NCI-H2081 (cell line): ENCODE measurements around the gene BMPR1A.
"Not testable (repeated sequence)": the region's sequence is repeated elsewhere in the genome, so short reads cannot be mapped to it uniquely, and the experiment has no call there.

ENCODE experiments used
- DNase-seq, 2 experiments: peaks; one replicate each; lab custom pipeline; 2025; lab: John Stamatoyannopoulos, UW

BMPR1A gene

GRCh38 chr10:86888585-86889381 lies 132.4 kb downstream of the BMPR1A start:
- no peak for DNase-seq

DNA sequence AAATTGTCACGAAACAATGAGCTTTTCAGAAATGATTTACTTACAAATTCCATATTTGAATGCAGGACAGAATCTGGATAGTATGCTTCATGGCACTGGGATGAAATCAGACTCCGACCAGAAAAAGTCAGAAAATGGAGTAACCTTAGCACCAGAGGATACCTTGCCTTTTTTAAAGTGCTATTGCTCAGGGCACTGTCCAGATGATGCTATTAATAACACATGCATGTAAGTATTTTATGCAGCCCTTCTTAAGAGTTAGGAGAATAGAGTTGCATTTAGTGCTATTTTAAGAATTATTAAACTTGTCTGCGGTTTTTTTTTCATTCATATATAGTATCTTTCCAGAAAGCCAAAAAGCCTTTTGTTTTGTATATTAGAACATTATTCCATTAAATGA lies 133.6 kb downstream of the BMPR1A start:
- DNase-seq, result no peak

- no peak for DNase-seq
Observed at GRCh38 chr10:86898511-86898910, 142.1 kb downstream of the BMPR1A start.

- DNase-seq, result no peak
Observed at GRCh38 chr10:86899132-86899531, 142.7 kb downstream of the BMPR1A start.

DNA sequence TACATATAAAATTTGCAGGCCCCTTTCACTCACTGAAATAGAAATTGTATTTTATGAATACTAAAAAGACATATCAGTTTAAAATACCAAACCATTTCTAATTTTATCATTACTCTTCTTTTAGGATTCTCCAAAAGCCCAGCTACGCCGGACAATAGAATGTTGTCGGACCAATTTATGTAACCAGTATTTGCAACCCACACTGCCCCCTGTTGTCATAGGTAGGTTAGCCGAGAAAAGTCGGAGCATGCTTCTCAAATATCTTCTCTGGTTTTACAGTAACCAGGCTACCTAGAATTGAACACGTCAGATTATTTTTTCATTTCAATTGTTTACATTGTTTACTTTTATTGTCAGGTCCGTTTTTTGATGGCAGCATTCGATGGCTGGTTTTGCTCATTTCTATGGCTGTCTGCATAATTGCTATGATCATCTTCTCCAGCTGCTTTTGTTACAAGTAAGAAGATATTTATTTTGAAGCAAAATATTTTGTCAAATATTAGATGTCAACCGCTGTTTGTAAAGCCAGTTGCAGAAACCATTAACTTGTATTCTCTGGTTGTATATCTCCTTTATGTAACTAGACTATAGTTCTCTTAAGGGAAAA lies 143.4 kb downstream of the BMPR1A start:
- peak; percentile 48 to 53 for DNase-seq

- DNase-seq, result no peak
Observed at GRCh38 chr10:86900955-86901354, 144.5 kb downstream of the BMPR1A start.

GRCh38 chr10:86904600-86904999 lies 148.2 kb downstream of the BMPR1A start:
- no peak for DNase-seq

DNA sequence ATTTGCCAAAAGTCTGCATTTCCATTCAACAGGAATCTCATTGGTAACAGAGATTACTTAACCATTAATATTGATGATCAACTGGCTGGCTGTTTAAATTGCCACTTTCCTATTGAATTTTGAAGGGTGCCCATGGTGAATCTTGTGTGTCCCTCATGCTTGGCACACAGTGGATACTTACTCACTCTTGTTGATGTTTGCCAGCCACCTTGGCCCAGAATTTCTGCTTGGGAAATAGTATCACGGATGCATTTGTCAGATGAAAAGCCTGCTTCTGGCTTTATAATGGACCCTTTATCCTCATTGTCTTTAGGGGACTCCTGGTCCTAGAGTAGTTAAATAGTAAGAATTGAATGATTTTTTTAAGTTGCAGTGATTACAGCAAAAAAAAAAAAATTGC lies 149.0 kb downstream of the BMPR1A start:
- no peak for DNase-seq

- no peak for DNase-seq
Observed at GRCh38 chr10:86914734-86915133, 158.3 kb downstream of the BMPR1A start.

DNA sequence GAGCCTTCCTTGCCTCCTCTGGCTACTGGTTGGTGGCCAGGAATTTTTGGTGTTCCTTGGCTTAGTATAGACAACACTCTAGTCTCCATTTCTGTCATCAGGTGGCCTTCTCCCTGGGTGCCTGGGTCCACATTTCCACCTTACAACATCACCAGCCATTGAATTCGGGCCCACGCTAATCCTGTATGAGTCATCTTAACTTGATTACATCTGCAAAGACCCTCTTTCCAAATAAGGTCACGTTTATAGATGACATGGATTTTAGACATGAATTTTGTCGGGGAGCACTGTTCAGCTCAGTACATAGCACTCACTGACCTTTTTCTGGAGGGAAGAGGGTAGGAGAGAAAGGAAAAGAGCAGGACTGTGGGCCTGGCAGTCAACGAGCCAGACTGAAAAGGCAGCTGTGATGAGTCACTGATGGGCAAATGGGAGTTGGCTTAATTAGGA lies 161.6 kb downstream of the BMPR1A start:
- no peak for DNase-seq

- DNase-seq, result no peak
Observed at GRCh38 chr10:86922553-86922961, 166.1 kb downstream of the BMPR1A start.

GRCh38 chr10:86929468-86930380 lies 173.3 kb downstream of the BMPR1A start:
- DNase-seq, result no peak

DNA sequence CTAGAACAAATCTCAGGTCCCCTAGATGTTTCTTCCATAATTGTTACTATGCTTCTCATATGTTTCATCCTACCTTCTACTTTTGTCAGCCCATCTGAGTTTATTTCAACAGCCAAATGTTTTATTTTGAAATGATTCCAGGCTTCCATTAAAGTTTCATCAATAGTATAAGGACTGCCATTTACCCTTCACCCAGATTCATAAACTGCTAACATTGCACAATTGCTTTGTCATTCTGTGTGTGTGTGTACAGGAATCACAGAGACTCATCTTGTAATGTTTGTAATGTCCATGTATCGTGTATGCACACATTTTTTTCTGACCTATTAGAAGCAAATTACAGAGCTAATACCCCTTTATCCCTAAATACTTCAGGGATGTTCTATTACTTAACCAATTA lies 175.5 kb downstream of the BMPR1A start:
- DNase-seq, result no peak

DNA sequence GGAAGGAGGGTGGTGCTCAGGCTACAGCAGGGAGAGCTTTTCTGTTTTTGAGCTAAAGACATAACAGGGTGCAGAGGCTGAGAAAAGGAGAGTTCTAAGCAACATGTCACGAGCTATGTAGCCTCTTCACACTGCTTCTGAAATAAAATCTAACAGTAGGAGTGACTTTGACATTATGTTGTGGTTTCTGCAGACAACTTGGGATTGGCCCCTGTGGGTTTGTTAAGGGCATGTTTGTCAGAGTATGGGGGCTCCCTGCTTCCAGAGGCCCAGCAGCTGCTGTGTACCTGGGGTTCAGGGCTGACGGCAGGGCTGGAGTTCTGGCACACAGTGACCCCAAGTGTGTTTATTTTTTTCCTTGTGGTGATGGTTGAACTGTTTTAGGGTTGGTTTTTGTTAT lies 176.3 kb downstream of the BMPR1A start:
- no peak for DNase-seq

- DNase-seq, result not testable (repeated sequence)
Observed at GRCh38 chr10:86934162-86934711, 177.8 kb downstream of the BMPR1A start.

GRCh38 chr10:86936661-86937501 lies 180.5 kb downstream of the BMPR1A start:
- DNase-seq, result no peak

- DNase-seq, result no peak
Observed at GRCh38 chr10:86937502-86938154, 181.2 kb downstream of the BMPR1A start.

DNA sequence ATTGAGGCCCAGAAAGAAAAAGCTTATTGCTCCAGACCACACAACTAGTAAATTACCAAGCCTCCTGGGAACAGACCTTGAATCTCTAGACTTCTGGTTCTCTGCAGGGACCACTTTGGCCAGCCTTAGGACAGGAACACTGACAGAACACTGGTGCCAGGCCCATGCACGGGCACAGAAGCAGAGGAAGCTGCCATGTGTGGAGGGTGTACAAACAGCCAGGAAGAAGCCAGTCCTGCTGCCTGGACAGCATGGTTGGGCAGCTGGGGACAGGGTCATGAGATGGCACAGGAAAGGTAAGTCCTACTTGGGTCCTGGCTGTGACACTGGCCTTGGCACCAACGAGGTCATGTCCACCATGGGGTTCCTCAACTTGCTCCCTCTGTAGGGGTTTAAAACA lies 181.8 kb downstream of the BMPR1A start:
- no peak for DNase-seq

GRCh38 chr10:86940076-86940475 lies 183.7 kb downstream of the BMPR1A start:
- not testable (repeated sequence) for DNase-seq

GRCh38 chr10:86940677-86941076 lies 184.3 kb downstream of the BMPR1A start:
- DNase-seq, result no peak

- DNase-seq, result no peak
Observed at GRCh38 chr10:86941426-86941825, 185.0 kb downstream of the BMPR1A start.
